A549 treated with GW870086 at 1 μM for 4 hours (cell line): ENCODE measurements around the gene KCNK16. TPM values are rescaled to one million over a fixed set of nuclear protein-coding genes. Genes with fewer than 3 reads are reported as not detected.

Source experiments
- total RNA-seq: library from RNA; stranded (reverse); fragments of 200-300 nt; extraction: Qiagen RNA extraction; gene quantifications from 5 replicates; pipeline ENCODE4 v1.2.3, GENCODE V29; 2022; ENCODE audit warnings: low read depth

The KCNK16 gene
- total RNA-seq: not detected in 5 replicates

GRCh38 chr6:39322306-39322850 is at the start of gene KCNK16:
TSS of gene KCNK16 (minus strand) at chr6:39322702. CDS start at chr6:39322540, 162 bp downstream.

GRCh38 chr6:39314273-39314795 is 8.2 kb downstream of the KCNK16 start, which contains the start of gene KCNK17:
TSS of gene KCNK17 (minus strand) at chr6:39314419. CDS start at chr6:39314320, 99 bp downstream.

Other genes starting within 250 kb of the KCNK16 start
- 6.0 to 6.2 TPM (median 6.0 TPM) in 5 replicates for gene SAYSD1, start 207.5 kb downstream of the KCNK16 start, total RNA-seq
- 1.1 to 1.6 TPM (median 1.3 TPM) in 5 replicates for gene KCNK5, start 93.2 kb downstream of the KCNK16 start, total RNA-seq
- not detected in 5 replicates for gene KCNK17, start 8.3 kb downstream of the KCNK16 start, total RNA-seq